Left ventricle myocardium inferior (tissue), 1 donor: ENCODE data around the gene F2. TPM values are rescaled to one million over a fixed set of nuclear protein-coding genes. Genes with fewer than 3 reads are reported as not detected.

Experiments
- DNase-seq: peaks from one replicate; pipeline ENCODE4 v3.0.0-alpha.2; 2020
- H3K27ac ChIP-seq: fragments of 200-600 bp; replicated peaks from 2 replicates; pipeline ENCODE4 v1.8.0; 2021
- H3K27me3 ChIP-seq: fragments of 200-600 bp; 2 replicates; pipeline ENCODE4 v1.8.0; 2021; ENCODE audit warnings: low read depth
- H3K36me3 ChIP-seq: fragments of 200-600 bp; 2 replicates; pipeline ENCODE4 v1.8.0; 2021
- H3K4me1 ChIP-seq: fragments of 200-600 bp; 2 replicates; pipeline ENCODE4 v1.8.0; 2021
- H3K4me3 ChIP-seq: fragments of 200-600 bp; 2 replicates; pipeline ENCODE4 v1.8.0; 2021; ENCODE audit warnings: mild to moderate bottlenecking, moderate library complexity
- H3K9me3 ChIP-seq: fragments of 200-600 bp; replicated peaks from 2 replicates; pipeline ENCODE4 v1.8.0; 2021
- CTCF ChIP-seq: fragments of 200-600 bp; IDR thresholded peaks from 2 replicates; pipeline ENCODE4 v1.8.0; 2021; ENCODE audit warnings: antibody characterized with exemption, mild to moderate bottlenecking, borderline replicate concordance
- intact Hi-C: fragments of 100-400 bp; cut with micrococcal nuclease; formaldehyde crosslinking; loops from one replicate; pipeline ENCODE4 v1.11.0; 2022
- total RNA-seq: library from RNA; stranded (reverse); fragmentation: NEBNext Ultra II Directional; extraction: Animal tissue kit (Norgen Biotek cat#: 25700); gene quantifications from one replicate; pipeline ENCODE4 v1.2.1, GENCODE V29; 2021
- donor health status: DM: no; HTN: yes; CAD: no; lungs with severe emphysema.

Gene F2
- total RNA-seq, 1 donor from 2014 or later = not detected

DNA sequence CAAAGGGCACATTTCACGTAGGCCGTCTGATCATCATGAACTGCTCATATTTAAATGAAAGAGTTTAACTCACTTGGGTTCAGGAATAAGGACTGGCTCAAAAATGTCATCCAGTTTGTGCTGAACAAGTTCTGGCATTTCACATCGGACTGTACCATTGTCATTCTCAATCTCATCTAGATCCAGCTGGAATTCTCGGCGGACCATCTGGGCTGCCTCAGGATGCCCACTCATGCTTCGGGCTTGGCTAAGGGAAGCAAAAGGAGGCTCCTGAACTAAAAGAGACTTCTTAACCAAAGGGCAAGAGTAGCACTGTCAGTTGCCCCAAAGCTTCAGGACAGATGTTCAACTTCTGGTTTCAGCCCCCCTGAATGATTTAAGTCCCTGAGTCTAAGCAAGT lies 40.2 kb downstream of the F2 start:
- intact Hi-C loops = no loop called here
- no peak overlapping the region for H3K27ac ChIP-seq

DNA sequence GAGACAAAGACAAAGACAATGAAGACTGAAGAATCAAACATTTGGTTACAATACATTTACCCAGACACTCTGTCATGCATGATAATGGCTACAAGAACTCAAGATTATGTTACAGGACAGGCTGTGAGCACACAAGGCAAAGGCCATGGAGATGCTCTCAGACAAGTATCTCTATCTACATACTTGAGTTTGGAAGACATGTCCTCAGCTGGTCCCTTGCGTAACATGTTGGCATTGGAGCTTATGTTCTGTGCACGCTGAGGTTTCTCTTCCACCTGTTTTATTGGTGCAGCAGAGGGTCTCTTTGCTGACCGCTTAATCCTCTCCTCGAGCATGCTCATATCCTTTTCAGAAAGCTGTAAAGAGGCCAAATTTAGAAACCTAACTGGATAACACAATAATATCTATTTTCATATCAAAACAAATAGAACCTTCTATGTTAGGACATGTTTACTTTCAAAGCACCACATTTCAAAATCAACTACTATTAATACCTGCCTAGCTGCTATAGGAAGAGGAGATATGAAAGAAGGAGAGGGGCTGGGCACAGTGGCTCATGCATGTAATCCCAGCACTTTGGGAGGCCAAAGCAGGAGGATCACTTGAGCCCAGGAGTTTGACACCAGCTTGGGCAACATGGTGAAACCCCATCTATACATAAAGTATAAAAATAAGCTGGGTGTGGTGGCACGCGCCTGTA lies 41.6 kb downstream of the F2 start:
- no peak for DNase-seq
- intact Hi-C loops = no loop called here
- Histone ChIP-seq H3K4me3 (no peak overlapping the region), H3K27me3 (no peaks in the 10 kb centered on the region), H3K27ac (no peak overlapping the region), H3K4me1 (no peaks in the 10 kb centered on the region), H3K9me3 (no peaks in the 10 kb centered on the region), H3K36me3 (peaks cover 95% of the 10 kb centered on the region)
- no peak for TF ChIP-seq CTCF

More for the DNA sequence above, 40.2 kb downstream of the F2 start:
- Histone ChIP-seq H3K9me3 (no peaks in the 10 kb centered on the region), H3K27me3 (no peaks in the 10 kb centered on the region), H3K4me1 (no peaks in the 10 kb centered on the region), H3K4me3 (no peak overlapping the region), H3K36me3 (peaks cover 100% of the 10 kb centered on the region)
- DNase-seq = no peak
- no peak for TF ChIP-seq CTCF

DNA sequence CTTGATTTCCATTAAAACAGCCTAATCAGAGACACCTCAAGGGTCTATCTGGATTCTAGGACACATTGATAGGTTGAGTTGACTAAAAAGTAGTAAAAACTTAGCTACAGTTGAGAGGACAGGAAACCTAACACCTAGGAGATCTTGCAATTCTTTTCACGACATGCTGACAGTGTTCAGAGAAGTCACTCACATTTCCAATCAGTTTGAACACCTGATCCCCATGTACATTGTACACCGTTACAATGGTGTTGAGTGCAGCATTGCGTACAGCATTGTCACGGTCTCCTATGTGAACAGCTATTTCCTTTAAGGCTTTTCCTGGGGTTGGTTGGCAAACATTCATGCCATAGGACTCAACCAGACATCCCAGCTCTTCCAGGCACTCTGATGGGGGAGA lies 42.8 kb downstream of the F2 start:
- H3K27ac ChIP-seq = no peak overlapping the region
- H3K36me3 ChIP-seq = peaks cover 94% of the 10 kb centered on the region
- no peak for DNase-seq
- H3K9me3 ChIP-seq = no peaks in the 10 kb centered on the region
- H3K4me3 ChIP-seq = no peak overlapping the region
- intact Hi-C loops = no loop called here
- no peaks in the 10 kb centered on the region for H3K27me3 ChIP-seq
- no peak for TF ChIP-seq CTCF
- H3K4me1 ChIP-seq = no peaks in the 10 kb centered on the region

DNA sequence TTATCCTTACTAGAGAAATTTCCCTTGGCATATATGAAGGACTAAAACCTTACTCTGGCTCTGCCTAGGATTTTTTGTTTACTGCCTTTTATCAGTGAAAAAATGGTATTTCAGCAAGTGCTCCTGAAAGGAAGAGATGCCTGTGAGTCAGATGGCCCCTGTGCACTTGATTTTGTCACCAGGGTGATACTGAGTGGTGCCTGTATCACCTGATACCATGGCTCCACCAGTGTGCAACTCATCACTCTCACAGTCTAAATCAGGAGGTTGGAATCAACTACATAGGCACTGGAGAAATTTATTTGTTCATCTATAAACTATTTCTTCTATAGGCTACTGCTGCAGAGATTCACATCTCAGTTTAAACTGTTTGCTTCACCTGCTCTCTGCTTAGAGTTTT lies 43.2 kb downstream of the F2 start:
- Histone ChIP-seq H3K36me3 (peaks cover 94% of the 10 kb centered on the region), H3K27me3 (no peaks in the 10 kb centered on the region), H3K27ac (no peak overlapping the region), H3K9me3 (no peaks in the 10 kb centered on the region), H3K4me3 (no peak overlapping the region), H3K4me1 (no peaks in the 10 kb centered on the region)
- intact Hi-C loops = no loop called here
- TF ChIP-seq CTCF = no peak
- DNase-seq = no peak

DNA sequence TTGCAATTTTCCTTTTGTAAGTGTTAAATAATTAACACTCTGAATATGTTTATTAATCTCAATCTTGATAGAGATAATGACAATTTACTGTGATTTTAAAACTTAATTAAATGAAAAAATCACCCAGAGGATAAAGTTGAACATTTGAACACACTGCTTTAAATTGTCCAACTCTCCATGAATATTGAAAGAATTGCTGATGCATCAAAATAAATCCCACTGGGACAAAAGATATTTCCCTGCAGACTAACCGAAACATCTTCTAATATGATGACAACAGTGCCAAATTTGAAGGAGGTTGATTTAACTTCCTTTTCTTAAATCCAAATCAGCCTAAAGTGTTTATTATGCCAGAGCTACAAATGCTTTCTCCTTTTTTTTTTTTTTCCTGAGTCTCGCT lies 47.6 kb downstream of the F2 start:
- Histone ChIP-seq H3K36me3 (peaks cover 89% of the 10 kb centered on the region), H3K27me3 (no peaks in the 10 kb centered on the region), H3K27ac (no peak overlapping the region), H3K4me3 (no peak overlapping the region), H3K9me3 (no peaks in the 10 kb centered on the region), H3K4me1 (no peaks in the 10 kb centered on the region)
- TF ChIP-seq CTCF = no peak
- DNase-seq = no peak
- intact Hi-C loops = no loop called here
